Fibroblast of lung (primary cell): Measurements from ENCODE around the gene ATP11C.

Experiments
- CTCF ChIP-seq, 2 donors: IDR thresholded peaks in 1 of 2; conservative IDR thresholded peaks in 1 of 2; 1 replicate in 1 of 2; 2 replicates in 1 of 2; pipeline ENCODE4 v1.5.1; 2011 to 2012; ENCODE audit warnings: low read length in 2 of 2, control low read depth in 1 of 2, inconsistent platforms in 1 of 2, low read depth in 1 of 2, mild to moderate bottlenecking in 1 of 2
- EZH2 ChIP-seq: IDR thresholded peaks from 2 replicates; pipeline ENCODE4 v1.5.1; 2012; ENCODE audit warnings: low read length, control low read depth, mild to moderate bottlenecking; ENCODE audit errors: missing control alignments

- TF ChIP-seq CTCF (conservative IDR thresholded peaks at IDR 0.05 in 1 of 2, IDR thresholded peaks at IDR 0.05 in 1 of 2; ENCODE audit: low read depth in 1 of 2, low read length in 2 of 2) (no peak), EZH2 (no peak)
Measured at GRCh38 chrX:139734996-139735395, 197.9 kb downstream of the ATP11C start.
